ENCODE measurements around the gene GMPPB. TPM values are rescaled to one million over a fixed set of nuclear protein-coding genes. Genes with fewer than 3 reads are reported as not detected.

The GMPPB gene
- total and polyA plus RNA-seq, 11 donors: 7.6 to 53.7 (median 13.7) TPM

GRCh38 chr3:49727154-49727923 lies 3.6 kb upstream of the GMPPB start:
- intact Hi-C loops (cut with DNase I): no loop called here
- Histone ChIP-seq H3K36me3 (peaks cover 0 to 76% (median 65%) of the 10 kb centered on the region in 9 donors), H3K27ac (no peak overlapping the region), H3K9me3 (no peaks in the 10 kb centered on the region), H3K4me3 (no peak overlapping the region), H3K27me3 (no peaks in the 10 kb centered on the region), H3K4me1 (peaks cover 7 to 22% (median 16%) of the 10 kb centered on the region in 12 donors)
- TF ChIP-seq CTCF (IDR thresholded peaks at IDR 0.05) (no peak), POLR2A (IDR thresholded peaks at IDR 0.05) (no peak)
- DNase-seq (peak in 1 of 5 donors; percentile 22), ATAC-seq (no peak)
- WGBS, 4 donors: 88 to 95% (median 89%) methylated on average over 12 to 19 of the region's 19 CpGs

GRCh38 chr3:49725906-49726681 lies 2.3 kb upstream of the GMPPB start:
- no peaks in the 10 kb centered on the region for H3K9me3 ChIP-seq
- WGBS, 4 donors: 84 to 91% (median 88%) methylated on average over 11 of the region's 11 CpGs
- TF ChIP-seq CTCF (IDR thresholded peaks at IDR 0.05) (no peak), POLR2A (IDR thresholded peaks at IDR 0.05) (no peak)
- peaks cover 7 to 24% (median 16%) of the 10 kb centered on the region in 12 donors for H3K4me1 ChIP-seq
- ATAC-seq (no peak), DNase-seq (peak in 1 of 5 donors; percentile 18)
- H3K27me3 ChIP-seq: no peaks in the 10 kb centered on the region
- intact Hi-C loops (cut with DNase I): no loop called here
- H3K4me3 ChIP-seq: no peak overlapping the region
- no peak overlapping the region for H3K27ac ChIP-seq
- peaks cover 2 to 76% (median 65%) of the 10 kb centered on the region in 9 donors for H3K36me3 ChIP-seq

- peak overlapping the region; percentile 24 to 98 (median 92) for H3K27ac ChIP-seq
- H3K4me1 ChIP-seq: peaks cover 7 to 32% (median 19%) of the 10 kb centered on the region in 12 donors
- DNase-seq (peak in 2 of 5 donors; percentile 31 to 38), ATAC-seq (no peak)
- no peaks in the 10 kb centered on the region for H3K27me3 ChIP-seq
- no peaks in the 10 kb centered on the region for H3K9me3 ChIP-seq
- peaks cover 2 to 65% (median 56%) of the 10 kb centered on the region in 9 donors for H3K36me3 ChIP-seq
- TF ChIP-seq CTCF (IDR thresholded peaks at IDR 0.05): no peak
- TF ChIP-seq POLR2A (IDR thresholded peaks at IDR 0.05): no peak
- 15 to 33% (median 30%) methylated on average over 6 of the region's 6 CpGs for WGBS, 4 donors
- H3K4me3 ChIP-seq: peak overlapping the region; percentile 73 to 100 (median 96)
- intact Hi-C loops (cut with DNase I): loop anchor here in 3 of 10 donors (5.0 kb wide), 2 partner anchors 63 to 178 kb away; partner anchors contain the start of genes IP6K1 (in 2 of the 3) and MST1R (in 1 of the 3)
Observed at GRCh38 chr3:49724586-49724985, 835 bp upstream of the GMPPB start.

DNA sequence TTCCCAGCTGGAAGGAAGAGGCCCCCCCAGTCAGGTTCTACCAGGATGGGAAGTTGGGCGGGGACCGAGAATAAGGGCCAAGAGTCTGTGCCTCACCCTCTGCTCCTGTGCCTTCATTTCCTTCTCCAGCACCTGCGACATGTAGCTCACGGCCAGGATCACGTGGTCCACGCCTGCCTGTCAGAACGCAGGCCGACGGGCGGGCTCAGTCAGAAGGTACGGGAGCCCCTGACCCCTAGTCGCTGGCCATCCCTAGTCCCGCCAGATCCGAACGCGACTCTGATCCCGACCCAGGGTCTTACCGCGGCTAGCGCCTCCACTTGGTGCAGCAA lies 489 bp downstream of the GMPPB start:
- Histone ChIP-seq H3K27ac (peak overlapping the region; percentile 60 to 98 (median 92)), H3K4me1 (peaks cover 13 to 43% (median 28%) of the 10 kb centered on the region in 12 donors), H3K4me3 (peak overlapping the region; percentile 73 to 100 (median 96)), H3K9me3 (no peaks in the 10 kb centered on the region), H3K27me3 (no peaks in the 10 kb centered on the region), H3K36me3 (peaks cover 2 to 53% (median 45%) of the 10 kb centered on the region in 9 donors)
- TF ChIP-seq CTCF (IDR thresholded peaks at IDR 0.05): no peak
- TF ChIP-seq POLR2A (IDR thresholded peaks at IDR 0.05): no peak
- 0 to 2% (median 1%) methylated on average over 17 to 20 of the region's 20 CpGs for WGBS, 4 donors
- ATAC-seq: peak in 3 of 4 donors; percentile 5 to 20 (median 9)
- intact Hi-C loops (cut with DNase I): loop anchor here in 3 of 10 donors (5.0 kb wide), 2 partner anchors 64 to 179 kb away; partner anchors contain the start of genes IP6K1 (in 2 of the 3) and MST1R (in 1 of the 3)
- DNase-seq: peak in 4 of 5 donors; percentile 57 to 75 (median 70)

Data from heart left ventricle (tissue), 16 donors.